Activated CD8-positive, alpha-beta memory T cell treated with anti-CD3 and anti-CD28 coated beads for 48 hours (primary cell): ENCODE results near the gene SDCCAG8.

Source experiments
- DNase-seq, 3 experiments: peaks; one replicate each; pipeline ENCODE4 v3.0.0-alpha.2; 2020; ENCODE audit warnings: low read depth in 2 of 3, low spot score in 2 of 3

Gene SDCCAG8

DNA sequence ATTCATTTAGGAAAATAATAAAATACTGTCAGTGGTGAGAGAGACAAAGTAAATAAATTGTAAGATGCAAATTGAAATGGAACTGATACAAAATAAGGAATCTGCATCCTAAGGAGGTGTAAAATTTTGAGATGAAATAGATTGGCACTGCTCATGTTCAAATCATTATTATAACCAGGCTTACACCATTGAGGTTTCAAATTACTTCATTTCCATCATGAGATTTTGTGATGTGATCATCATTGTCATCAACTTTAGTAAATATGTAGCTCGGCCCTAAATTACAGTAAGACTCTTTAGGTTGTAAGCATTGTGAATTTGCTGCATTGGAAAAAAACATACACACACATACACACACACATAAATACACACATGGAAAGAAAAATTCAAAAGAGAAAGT, 123.4 kb downstream of the SDCCAG8 start:
- DNase-seq: no peak

DNA sequence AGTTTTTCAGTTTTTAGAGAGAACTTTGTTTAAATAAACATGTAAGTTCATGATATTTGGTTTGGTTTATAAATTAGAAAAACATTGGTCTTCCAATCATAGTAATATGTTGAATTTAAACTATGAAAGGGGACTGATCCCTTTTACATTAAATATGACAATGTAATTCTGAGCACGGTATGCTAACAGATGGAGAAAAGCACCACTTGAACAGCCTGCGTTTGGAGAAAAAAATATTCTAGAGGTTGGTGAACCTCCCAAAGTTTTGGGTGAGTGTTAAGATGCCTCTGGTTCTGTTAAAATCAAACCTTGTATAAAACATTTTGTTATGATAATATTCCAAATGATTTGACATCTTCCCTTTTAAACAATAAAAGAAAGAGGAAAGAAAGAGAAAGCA, 123.9 kb downstream of the SDCCAG8 start:
- DNase-seq: no peak

DNA sequence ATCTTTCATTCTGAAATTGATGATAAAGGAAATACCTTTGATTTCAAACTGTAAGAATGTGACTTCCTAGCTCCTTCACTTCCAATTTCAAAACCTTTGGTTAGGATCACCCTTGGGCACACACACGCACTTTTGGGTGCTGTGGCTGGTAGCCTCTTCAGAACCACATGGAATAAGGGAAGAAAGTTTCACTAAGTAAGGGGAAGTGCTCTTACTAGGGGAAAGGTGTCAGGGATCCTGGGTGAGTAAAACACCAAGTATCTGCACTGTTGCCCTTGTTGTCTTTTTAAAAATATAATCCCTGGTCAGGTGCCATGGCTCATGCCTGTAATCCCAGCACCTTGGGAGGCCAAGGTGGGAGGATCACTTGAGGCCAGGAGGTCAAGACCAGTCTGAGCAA, 132.4 kb downstream of the SDCCAG8 start:
- DNase-seq: no peak

DNA sequence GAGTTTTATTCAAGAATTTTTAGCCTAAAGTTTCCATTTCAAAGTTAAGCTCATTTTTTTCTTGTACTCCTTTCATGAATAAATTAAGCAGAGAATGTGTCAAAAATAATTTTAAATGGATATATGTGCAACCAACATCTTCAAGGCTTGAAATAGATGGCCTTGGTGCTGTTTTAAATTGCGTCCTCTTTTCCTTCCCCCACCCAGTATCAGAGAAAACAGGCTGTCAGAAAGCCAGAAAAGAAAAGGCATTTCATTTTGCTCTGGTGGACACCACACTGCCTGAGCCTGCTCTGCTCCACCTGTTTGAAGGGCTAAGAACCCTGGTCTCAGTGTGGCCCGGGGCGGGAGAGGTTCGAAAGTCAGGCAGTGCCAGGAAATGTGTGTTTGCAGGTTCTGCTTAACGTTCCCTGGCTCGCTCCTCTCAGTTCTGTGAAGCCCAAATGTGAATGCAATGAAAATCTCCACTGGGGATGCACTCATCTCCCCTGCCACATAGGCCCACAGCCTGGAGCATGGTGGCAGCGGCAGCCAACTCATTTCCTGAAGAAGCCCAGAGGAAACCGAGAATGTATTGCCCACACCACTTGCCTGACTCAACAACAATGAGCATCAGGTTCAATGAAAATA, 134.4 kb downstream of the SDCCAG8 start:
- no peak for DNase-seq

DNA sequence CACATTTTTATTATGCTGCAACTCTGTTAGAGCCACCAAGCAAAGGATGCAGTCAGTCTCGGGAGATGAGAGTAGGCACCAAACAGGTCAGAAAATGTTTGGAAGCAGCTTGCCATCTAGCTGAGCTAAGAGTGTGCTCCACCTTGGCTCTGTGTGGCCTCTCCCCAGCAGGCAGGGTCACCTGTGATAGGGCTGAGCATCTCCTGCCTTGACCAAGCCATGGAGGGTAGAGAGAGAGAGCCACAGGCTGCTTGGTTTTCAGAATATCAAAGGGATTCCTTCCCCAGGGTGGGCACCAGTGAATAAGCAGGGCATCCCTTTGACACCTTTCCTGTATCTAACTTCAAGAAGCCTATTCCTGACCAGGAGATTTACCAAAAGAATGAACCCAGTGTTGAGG, 135.5 kb downstream of the SDCCAG8 start:
- no peak for DNase-seq

DNA sequence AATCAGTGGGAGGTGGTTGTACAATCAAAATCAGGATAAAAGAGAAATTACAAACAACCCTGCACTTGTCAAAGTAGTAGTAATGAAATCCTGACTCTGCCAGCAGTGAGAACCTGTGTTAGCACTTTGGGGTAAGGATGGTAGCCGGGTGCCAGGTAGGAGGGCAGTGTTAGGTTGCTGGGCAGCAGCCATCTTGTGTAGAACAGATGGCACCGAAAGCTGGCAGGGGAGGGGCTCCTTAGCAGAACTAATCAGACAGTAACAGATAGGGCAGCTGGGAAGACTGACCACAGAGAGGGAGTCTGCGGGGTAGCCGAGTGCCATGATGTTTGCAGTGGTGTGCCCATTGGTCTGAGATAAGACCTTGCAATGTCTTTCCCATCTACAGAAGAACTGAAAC, 137.3 kb downstream of the SDCCAG8 start:
- DNase-seq: no peak

DNA sequence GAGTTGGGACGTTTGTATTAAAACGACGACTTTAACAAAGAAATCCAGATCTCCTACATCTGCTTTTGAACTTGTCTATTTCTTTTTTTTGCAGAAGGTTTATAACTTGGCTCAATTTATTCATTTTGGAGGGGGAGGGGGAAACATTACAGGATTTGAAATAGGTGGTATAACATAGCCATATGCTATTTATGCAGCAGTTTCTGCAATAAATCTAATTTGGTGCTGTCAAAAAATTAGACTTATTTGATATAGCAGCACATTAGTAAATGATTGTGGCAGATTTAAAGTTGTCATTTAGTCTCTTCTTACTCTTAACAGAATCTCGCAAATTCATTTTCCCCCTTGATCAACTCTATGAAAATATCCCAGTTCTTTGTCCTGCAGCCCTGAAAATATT, 138.2 kb downstream of the SDCCAG8 start:
- no peak for DNase-seq

DNA sequence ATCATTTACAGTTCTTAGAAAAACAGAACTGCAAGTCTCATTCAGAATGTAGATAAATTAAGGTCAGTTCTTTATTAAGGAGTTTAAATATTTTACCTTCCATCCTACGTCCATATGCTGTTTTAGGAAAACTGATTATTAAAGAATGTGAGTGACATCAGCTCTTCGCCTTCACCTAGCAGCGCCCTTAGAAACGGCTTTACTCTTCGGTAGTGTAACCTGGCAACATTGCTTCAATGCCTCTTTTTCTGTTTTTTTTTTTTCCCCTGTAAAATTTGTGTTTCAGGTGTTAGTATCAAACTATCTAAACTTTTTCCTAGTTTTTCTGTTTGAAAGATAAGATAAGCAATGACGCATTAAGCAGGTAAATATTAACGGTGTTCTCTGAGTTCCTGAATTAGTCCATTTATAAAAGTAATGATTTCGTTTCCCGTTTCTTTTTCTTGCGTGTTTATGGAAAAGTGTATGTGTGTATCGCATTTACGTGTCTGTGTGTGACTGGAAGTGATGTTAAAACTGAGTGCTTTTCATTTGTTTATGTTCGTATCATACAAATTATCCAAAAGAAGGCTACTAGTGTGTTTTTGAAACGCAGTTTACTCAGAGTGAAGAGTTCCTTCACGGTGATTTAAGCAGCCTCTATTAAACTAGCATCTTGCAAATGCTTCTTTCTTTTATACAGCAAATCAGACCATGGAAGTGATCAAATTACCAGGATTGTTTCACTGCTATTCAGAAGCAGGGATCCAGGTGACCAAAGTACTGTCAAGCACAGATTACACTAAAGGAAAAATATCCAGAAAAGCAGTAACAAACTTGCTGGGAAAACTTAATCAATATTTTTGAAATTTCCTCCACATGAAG, 139.0 kb downstream of the SDCCAG8 start:
- DNase-seq: no peak

DNA sequence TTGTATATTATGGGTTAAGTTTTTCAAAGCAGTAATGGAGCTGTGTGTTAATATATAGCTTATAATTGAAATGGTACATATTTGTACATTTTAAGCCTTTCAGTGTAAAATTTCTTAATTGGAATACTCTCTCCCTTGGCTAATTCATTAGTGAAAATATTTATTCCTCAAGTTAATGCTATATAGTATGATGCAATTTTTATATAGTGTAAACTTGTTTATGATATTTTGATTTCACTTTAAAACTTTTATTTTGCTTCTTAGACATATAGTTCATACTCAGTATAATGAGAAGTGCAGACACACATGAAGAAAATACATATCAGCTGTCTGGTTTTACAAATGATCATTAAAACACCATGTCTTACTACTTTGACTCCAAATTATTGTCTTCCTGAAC, 140.6 kb downstream of the SDCCAG8 start:
- no peak for DNase-seq

DNA sequence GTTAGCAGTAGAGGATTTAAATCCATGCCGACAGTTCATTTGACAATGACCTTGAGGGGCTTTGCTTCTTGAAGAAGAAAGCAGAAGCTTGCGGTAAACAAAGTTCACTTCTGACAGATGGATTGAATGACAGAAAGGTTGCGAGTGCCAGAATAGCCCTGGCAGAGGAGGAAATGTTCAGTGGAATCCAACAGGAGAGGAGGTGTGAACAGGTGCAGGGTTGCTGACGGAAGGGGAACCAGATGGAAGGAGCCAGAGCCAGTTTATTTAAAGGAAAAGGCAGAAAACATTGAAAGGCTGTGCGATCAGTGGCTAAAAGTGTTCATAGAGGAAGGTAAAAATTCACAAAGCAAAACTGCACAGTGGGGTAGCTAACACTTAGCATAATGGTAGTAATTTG, 141.0 kb downstream of the SDCCAG8 start:
- no peak for DNase-seq

DNA sequence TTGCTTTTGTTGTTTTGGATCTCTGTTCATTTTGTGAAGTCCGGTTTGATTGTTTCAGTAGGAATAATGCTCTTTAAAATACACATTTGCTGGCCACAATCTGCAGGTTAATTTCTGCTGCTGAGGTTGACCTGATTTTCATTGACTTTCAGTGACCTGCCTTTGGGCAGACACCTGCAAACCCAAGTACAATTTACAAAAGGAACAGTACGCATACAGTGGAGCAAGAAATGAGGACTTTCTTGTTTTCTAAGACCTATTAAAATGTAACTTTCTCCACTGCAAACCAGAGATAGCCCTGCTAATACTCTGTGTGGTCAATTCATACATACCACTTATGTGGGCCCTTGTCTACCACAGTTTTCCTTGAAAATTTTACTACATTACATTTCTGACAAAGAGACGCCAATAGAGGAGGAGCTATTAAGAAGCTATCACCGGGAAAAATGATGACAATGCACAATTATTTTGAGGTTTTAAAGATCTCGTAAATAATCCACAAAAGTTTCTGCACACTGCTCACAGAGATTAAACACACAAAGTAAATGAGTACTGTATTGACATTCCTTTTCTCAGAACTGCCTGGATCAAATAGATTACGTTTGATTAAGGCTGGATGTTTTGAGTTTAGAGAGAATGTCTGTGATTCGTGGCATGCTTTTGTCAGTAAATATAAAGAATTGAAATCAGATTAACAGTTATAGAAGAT, 141.9 kb downstream of the SDCCAG8 start:
- DNase-seq: no peak

DNA sequence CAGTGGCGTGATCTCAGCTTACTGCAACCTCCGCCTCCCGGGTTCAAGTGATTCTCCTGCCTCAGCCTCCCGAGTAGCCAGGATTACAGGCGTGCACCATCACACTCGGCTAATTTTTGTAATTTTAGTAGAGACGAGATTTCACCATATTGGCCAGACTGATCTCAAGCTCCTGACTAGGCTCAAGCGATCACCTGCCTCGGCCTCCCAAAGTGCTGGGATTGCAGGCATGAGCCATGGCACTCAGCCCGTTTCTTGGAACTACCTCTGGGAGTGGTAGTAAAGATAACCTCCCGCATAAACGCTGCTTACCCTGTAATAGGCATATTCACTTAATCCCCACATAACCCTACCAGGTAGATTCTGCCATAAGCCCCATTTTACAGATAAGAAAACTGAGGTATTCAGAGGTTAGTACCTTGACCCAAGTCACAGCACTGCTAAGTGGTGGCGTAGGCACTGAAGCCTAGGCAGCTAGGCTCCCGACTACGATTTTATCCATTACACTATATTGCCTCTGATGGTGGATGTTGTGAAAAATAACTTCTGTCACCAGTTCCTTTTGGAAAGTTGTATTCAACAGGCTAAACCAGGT, 143.8 kb downstream of the SDCCAG8 start:
- DNase-seq: no peak

DNA sequence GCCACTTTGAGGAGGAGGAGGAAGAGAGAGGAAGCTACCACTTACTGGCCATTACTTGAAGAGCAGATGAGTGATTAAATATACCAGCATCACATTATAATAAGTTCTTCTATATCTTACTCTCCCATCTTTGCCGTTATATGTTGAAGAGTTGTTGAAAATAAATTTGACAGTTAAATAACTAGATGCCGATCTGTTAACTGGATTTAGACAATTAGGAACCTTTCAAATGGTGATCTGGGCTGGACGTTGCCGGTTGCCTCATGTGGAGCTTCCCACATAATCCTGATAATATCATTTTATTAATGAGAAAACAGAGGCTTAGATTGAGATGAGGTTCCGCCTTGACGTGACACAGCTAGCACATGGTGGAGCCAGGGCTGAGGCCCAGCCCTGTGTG, 147.0 kb downstream of the SDCCAG8 start:
- no peak for DNase-seq

DNA sequence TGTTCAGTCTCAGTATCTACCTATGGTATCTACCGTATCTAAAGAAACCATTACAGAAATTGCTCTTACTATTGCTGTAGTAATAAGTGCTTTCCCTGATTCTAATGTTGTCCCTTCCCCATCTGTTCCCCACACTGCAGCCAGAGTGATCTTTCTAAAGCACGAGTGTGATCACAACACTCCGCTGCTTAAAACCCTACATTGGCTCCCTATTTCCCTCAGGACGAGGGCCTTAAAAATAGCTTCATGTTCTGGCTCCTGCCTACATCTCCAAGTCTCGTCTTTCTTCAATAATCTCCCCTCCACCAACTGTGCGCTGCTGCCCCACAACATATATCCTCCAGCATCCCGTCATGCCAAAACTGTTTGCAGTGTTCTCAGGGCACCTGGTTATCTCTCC, 150.6 kb downstream of the SDCCAG8 start:
- DNase-seq: no peak

DNA sequence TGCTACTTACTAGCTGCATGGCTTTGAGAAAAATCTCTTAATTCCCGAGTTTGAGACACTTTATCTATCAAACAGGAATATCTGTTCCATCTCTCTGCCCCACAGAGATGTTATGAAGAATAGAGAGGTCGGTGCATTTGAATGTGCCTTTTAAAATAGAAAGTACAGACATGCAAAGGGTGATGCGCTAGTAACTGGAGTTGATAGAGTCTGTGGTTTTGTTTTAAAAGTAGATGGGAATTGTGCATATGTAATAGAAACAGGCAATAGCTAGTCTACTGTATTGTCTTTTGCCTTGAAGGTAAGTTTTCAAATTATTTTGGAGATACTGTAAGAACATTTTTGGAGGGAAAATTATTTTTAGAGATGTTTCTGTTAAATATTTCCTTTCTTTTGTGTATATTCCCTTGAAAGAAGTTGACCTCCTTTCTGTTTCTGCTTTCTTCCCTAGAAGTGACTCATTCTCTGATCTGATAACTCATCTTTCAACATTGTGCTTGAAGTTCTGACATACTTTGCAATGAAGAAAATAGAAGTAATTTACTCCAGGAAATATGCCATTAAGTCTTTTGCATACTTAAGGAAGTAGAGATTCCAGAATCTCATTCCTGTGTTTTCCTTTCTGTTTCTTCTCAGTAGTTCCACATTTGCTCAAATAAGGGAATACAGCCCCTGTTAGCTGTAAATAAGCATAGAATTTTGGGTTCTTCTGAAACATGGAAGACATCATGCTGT, 151.6 kb downstream of the SDCCAG8 start:
- DNase-seq: no peak

DNA sequence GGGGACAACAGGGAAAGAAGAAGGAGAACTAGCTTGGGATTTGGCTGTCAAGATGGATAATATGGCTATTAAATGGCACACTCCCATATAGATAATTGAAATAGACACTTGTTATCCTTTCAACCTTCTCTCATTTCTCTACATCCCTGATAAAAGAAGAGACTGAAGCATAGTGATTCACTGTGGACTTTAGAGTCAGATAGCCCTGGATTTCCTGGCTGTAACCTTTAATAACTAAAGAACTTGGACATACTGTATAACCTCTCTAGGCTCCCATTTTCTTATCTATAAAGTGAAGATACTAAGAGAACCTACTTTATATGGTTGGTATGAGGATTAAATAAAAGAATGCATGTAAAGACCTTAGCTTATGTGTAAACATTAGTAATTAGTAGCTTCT, 152.6 kb downstream of the SDCCAG8 start:
- DNase-seq: no peak

DNA sequence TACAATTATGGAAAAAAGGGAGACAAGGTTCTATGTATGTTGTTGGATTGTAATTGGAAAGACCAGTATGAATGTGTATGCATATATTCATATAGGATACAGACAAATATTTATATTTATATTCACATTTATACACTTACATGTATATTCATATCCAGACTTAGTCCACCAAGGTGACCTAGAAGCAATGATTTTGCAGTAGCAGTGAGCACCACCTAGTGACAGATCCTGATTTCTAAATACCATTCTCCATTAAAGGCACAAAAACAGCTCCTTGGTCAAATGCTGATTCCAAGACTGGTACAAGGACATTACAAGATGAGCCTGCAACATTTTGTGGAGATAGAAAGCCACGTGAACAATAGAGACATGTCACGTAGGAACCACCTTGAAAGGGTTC, 153.4 kb downstream of the SDCCAG8 start:
- DNase-seq: no peak

DNA sequence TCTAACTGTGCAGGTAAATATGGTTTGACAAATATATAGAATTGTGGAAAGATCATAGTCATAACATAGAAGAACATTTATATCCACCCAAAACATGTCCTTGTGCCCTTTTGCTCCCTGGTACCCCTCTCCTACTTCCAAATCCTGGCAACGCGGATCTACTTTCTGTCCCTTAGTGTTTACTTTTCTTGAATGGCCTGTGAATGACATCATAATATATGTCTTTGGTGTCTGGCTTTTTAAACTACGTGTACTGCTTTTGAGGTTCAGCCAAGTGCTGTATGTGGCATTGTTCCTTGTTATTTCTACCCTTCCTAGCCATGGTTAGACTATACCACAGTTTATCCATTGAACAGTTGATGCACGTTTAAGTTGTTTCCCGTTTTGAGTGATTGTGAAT, 155.6 kb downstream of the SDCCAG8 start:
- DNase-seq: no peak

DNA sequence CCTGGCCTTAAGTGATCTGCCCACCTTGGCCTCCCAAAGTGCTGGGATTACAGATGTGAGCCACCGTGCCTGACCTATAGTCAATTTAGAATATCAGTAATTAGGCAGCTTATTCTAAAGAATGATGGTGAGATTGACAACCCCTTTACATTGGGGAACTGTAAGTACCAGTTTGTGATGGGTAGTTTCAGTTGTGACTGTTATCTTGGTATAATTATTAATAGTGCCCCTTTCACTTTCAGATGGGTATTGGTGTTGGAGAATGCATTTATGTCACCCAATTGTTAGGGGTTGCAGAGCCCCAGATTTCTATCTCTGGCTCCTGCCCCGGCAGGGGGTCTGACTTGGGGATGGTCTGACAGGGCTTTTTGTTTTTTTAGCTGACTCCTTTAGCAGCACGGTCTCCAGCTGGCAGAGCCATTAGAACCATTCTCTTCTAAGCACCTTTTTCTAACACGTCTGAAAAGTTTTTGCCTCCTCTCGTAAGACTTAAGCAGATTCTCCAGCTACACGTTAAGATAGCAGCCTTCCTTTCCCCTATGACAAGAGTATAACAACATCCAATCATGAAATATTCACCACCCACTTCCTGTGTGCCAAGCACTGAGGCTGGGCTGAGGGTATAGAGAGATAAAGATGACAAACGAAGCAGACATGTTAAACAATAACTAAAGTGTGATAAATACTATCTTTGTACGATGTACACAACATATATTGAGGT, 157.8 kb downstream of the SDCCAG8 start:
- DNase-seq: no peak

DNA sequence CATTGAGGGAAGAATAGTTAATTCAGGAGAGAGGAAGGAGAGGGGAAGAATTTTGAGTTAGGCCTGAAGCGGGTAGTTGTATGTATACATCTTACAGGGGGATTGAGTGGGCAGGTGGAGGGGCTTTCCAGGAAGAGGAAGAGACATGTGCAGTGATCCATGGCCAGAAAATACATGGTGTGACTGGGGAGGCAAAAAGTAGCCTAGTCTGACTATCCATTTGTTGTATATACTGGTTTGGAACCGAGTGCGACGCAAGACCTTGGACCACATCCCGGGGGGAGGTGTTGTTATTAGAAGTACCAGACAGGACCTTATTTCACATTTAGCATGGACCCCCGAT, 158.3 kb downstream of the SDCCAG8 start:
- no peak for DNase-seq
